Stimulated activated naive CD8-positive, alpha-beta T cell treated with anti-CD3 and anti-CD28 coated beads, Interleukin-15, Interleukin-2, amounts not matched to agents 100 ng/mL and 50 ng/mL, for 24 hours (primary cell): Measurements from ENCODE around the gene DPH2.

Source experiments
- H3K27ac Mint-ChIP-seq: one replicate; pipeline ENCODE4 v1.8.0; 2021; ENCODE audit warnings: mild to moderate bottlenecking, mixed read lengths
- H3K27me3 Mint-ChIP-seq: one replicate; pipeline ENCODE4 v1.8.0; 2021; ENCODE audit warnings: mixed read lengths
- H3K36me3 Mint-ChIP-seq: one replicate; pipeline ENCODE4 v1.8.0; 2021; ENCODE audit warnings: low read depth, mixed read lengths
- H3K4me1 Mint-ChIP-seq: one replicate; pipeline ENCODE4 v1.8.0; 2021; ENCODE audit warnings: low read depth, mixed read lengths
- H3K4me3 Mint-ChIP-seq: one replicate; pipeline ENCODE4 v1.8.0; 2021; ENCODE audit warnings: mild to moderate bottlenecking, mixed read lengths
- H3K9me3 Mint-ChIP-seq: one replicate; pipeline ENCODE4 v1.8.0; 2021; ENCODE audit warnings: mixed read lengths

The DPH2 gene

GRCh38 chr1:43993206-43993914, 23.6 kb downstream of the DPH2 start:
- H3K36me3 Mint-ChIP-seq, result no peaks in the 10 kb centered on the region
- H3K9me3 Mint-ChIP-seq, result no peaks in the 10 kb centered on the region
- H3K27ac Mint-ChIP-seq, result no peak overlapping the region
- H3K27me3 Mint-ChIP-seq, result no peaks in the 10 kb centered on the region
- H3K4me3 Mint-ChIP-seq, result no peak overlapping the region
- peaks cover 13% of the 10 kb centered on the region for H3K4me1 Mint-ChIP-seq

GRCh38 chr1:43994071-43994470, 24.3 kb downstream of the DPH2 start:
- H3K36me3 Mint-ChIP-seq, result no peaks in the 10 kb centered on the region
- no peaks in the 10 kb centered on the region for H3K27me3 Mint-ChIP-seq
- H3K9me3 Mint-ChIP-seq, result no peaks in the 10 kb centered on the region
- no peak overlapping the region for H3K4me3 Mint-ChIP-seq
- peaks cover 13% of the 10 kb centered on the region for H3K4me1 Mint-ChIP-seq
- no peak overlapping the region for H3K27ac Mint-ChIP-seq

DNA sequence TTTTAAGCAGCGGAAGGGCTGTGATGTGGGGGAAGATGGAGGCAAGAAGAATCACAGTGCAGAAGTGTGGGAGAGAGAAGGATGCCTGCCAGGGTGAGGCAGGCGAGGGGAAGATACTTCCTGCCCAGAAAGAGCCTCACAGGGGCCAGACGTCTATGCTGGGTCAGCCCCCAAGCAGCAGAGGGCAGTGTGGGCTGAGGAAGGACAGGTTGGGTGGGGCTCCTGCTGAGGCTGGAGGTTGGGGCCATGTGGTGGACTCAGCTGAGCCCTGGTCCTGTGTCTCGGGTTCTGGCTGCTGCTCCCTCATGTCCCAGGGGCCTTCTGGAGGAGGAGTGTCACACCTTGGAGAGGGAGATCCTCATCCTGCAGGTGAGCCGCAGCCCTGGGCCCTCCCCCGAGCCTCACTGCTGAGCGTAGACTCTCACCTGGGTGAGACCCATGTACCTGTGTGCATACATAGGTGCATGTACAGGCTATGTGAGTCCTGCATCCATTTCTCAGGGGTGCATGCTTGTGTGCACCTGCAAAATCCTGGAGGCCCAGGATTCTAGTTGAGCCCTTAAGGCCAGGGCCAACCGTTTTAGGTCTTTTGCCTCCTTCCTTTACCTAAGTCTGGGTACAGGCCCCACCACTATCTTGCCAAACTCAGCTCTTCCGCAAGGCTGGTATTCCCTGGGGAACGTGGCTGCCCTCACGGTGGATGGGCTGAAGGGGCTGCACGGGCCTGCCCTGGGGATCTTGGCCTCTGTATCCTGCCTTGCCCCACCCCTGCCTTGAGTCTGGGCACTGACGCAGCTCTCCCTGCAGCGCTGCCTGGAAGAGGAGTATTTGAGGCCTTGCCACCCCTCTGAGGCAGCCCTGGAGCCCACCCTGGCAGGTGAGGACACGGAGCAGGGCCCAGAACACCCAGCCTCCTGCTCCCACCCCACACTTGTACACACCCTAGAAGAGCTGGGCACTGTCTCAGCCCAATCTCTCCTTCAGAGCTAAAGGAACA, 25.3 kb downstream of the DPH2 start:
- peaks cover 13% of the 10 kb centered on the region for H3K4me1 Mint-ChIP-seq
- H3K9me3 Mint-ChIP-seq, result no peaks in the 10 kb centered on the region
- no peak overlapping the region for H3K27ac Mint-ChIP-seq
- no peak overlapping the region for H3K4me3 Mint-ChIP-seq
- no peaks in the 10 kb centered on the region for H3K27me3 Mint-ChIP-seq
- no peaks in the 10 kb centered on the region for H3K36me3 Mint-ChIP-seq

GRCh38 chr1:43995984-43996732, 26.3 kb downstream of the DPH2 start:
- H3K27me3 Mint-ChIP-seq, result no peaks in the 10 kb centered on the region
- peaks cover 2% of the 10 kb centered on the region for H3K36me3 Mint-ChIP-seq
- H3K9me3 Mint-ChIP-seq, result no peaks in the 10 kb centered on the region
- no peak overlapping the region for H3K4me3 Mint-ChIP-seq
- peaks cover 9% of the 10 kb centered on the region for H3K4me1 Mint-ChIP-seq
- no peak overlapping the region for H3K27ac Mint-ChIP-seq

- H3K27me3 Mint-ChIP-seq, result no peaks in the 10 kb centered on the region
- H3K27ac Mint-ChIP-seq, result no peak overlapping the region
- H3K4me3 Mint-ChIP-seq, result no peak overlapping the region
- H3K36me3 Mint-ChIP-seq, result peaks cover 5% of the 10 kb centered on the region
- H3K9me3 Mint-ChIP-seq, result no peaks in the 10 kb centered on the region
- peaks cover 9% of the 10 kb centered on the region for H3K4me1 Mint-ChIP-seq
Measured at GRCh38 chr1:43996733-43997115, 26.9 kb downstream of the DPH2 start.

- H3K27me3 Mint-ChIP-seq, result no peaks in the 10 kb centered on the region
- no peak overlapping the region for H3K27ac Mint-ChIP-seq
- peaks cover 5% of the 10 kb centered on the region for H3K4me1 Mint-ChIP-seq
- peaks cover 5% of the 10 kb centered on the region for H3K36me3 Mint-ChIP-seq
- no peak overlapping the region for H3K4me3 Mint-ChIP-seq
- no peaks in the 10 kb centered on the region for H3K9me3 Mint-ChIP-seq
Measured at GRCh38 chr1:43997295-43997999, 27.6 kb downstream of the DPH2 start.

- Mint-ChIP-seq H3K4me1 (no peaks in the 10 kb centered on the region), H3K4me3 (no peak overlapping the region), H3K27me3 (no peaks in the 10 kb centered on the region), H3K27ac (no peak overlapping the region), H3K36me3 (peaks cover 5% of the 10 kb centered on the region), H3K9me3 (no peaks in the 10 kb centered on the region)
Measured at GRCh38 chr1:43998000-43998378, 28.2 kb downstream of the DPH2 start.

GRCh38 chr1:43999455-43999854, 29.6 kb downstream of the DPH2 start:
- H3K4me1 Mint-ChIP-seq, result no peaks in the 10 kb centered on the region
- no peak overlapping the region for H3K4me3 Mint-ChIP-seq
- peaks cover 5% of the 10 kb centered on the region for H3K36me3 Mint-ChIP-seq
- H3K27ac Mint-ChIP-seq, result no peak overlapping the region
- no peaks in the 10 kb centered on the region for H3K9me3 Mint-ChIP-seq
- no peaks in the 10 kb centered on the region for H3K27me3 Mint-ChIP-seq

DNA sequence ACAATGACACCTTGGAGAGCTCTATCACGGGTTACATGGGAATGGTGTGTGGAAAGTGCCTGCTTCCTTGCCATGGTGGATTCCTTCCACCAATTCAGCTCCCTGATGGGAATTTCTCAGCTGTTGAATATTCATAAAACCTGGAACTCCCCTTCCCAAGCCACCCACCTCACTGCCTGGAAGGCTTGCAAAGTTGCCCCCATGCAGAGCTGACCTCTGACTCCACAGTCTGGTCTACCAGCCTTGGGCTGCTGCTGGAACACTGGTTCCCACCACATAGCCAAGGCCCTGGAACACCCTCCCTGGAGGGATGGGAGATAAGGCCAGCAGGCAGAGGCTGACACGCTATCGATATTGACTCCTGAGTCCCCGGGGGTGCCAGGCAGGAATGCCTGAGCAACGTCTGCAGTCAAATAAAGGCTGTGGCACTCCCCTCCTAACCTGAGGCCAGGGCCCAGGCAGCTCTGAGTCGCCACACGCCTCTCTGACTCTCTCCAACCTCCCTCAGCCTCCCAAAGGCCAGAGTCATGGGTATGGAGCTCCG, 30.4 kb downstream of the DPH2 start:
- Mint-ChIP-seq H3K27me3 (no peaks in the 10 kb centered on the region), H3K27ac (no peak overlapping the region), H3K4me1 (no peaks in the 10 kb centered on the region), H3K4me3 (no peak overlapping the region), H3K9me3 (no peaks in the 10 kb centered on the region), H3K36me3 (peaks cover 5% of the 10 kb centered on the region)

- Mint-ChIP-seq H3K9me3 (no peaks in the 10 kb centered on the region), H3K36me3 (peaks cover 5% of the 10 kb centered on the region), H3K27ac (no peak overlapping the region), H3K4me3 (no peak overlapping the region), H3K27me3 (no peaks in the 10 kb centered on the region), H3K4me1 (no peaks in the 10 kb centered on the region)
Measured at GRCh38 chr1:44002165-44002564, 32.4 kb downstream of the DPH2 start.

GRCh38 chr1:44002606-44003157, 32.9 kb downstream of the DPH2 start:
- no peak overlapping the region for H3K27ac Mint-ChIP-seq

GRCh38 chr1:44008259-44008658, 38.4 kb downstream of the DPH2 start:
- H3K36me3 Mint-ChIP-seq, result no peaks in the 10 kb centered on the region
- H3K9me3 Mint-ChIP-seq, result no peaks in the 10 kb centered on the region
- peaks cover 4% of the 10 kb centered on the region for H3K4me1 Mint-ChIP-seq
- no peak overlapping the region for H3K27ac Mint-ChIP-seq
- no peak overlapping the region for H3K4me3 Mint-ChIP-seq
- H3K27me3 Mint-ChIP-seq, result no peaks in the 10 kb centered on the region

More at GRCh38 chr1:44002606-44003157, 32.9 kb downstream of the DPH2 start:
- H3K9me3 Mint-ChIP-seq, result no peaks in the 10 kb centered on the region
- no peaks in the 10 kb centered on the region for H3K27me3 Mint-ChIP-seq
- H3K36me3 Mint-ChIP-seq, result peaks cover 5% of the 10 kb centered on the region
- no peaks in the 10 kb centered on the region for H3K4me1 Mint-ChIP-seq
- no peak overlapping the region for H3K4me3 Mint-ChIP-seq

GRCh38 chr1:44010935-44011471, 41.2 kb downstream of the DPH2 start:
- peaks cover 8% of the 10 kb centered on the region for H3K4me1 Mint-ChIP-seq
- no peaks in the 10 kb centered on the region for H3K27me3 Mint-ChIP-seq
- no peaks in the 10 kb centered on the region for H3K9me3 Mint-ChIP-seq
- H3K4me3 Mint-ChIP-seq, result no peak overlapping the region
- H3K36me3 Mint-ChIP-seq, result no peaks in the 10 kb centered on the region
- H3K27ac Mint-ChIP-seq, result no peak overlapping the region

- no peak overlapping the region for H3K4me3 Mint-ChIP-seq
- H3K27ac Mint-ChIP-seq, result no peak overlapping the region
- H3K27me3 Mint-ChIP-seq, result no peaks in the 10 kb centered on the region
- H3K36me3 Mint-ChIP-seq, result no peaks in the 10 kb centered on the region
- H3K9me3 Mint-ChIP-seq, result no peaks in the 10 kb centered on the region
- H3K4me1 Mint-ChIP-seq, result peaks cover 8% of the 10 kb centered on the region
Measured at GRCh38 chr1:44012404-44012803, 42.6 kb downstream of the DPH2 start.
